ENCODE measurements around the gene OR6S1. TPM values are rescaled to one million over a fixed set of nuclear protein-coding genes. Genes with fewer than 3 reads are reported as not detected.
A peak's percentile ranks its signal among the peaks of the same experiment; 100 is the strongest.

The OR6S1 gene
- total RNA-seq, 1 experiment from 2014 or later = not detected

GRCh38 chr14:20623798-20624197 lies 17.7 kb downstream of the OR6S1 start:
- POLR2A ChIA-PET = no interaction called here

GRCh38 chr14:20622816-20623291 lies 18.6 kb downstream of the OR6S1 start:
- intact Hi-C loops (cut with micrococcal nuclease; ENCODE audit: unreplicated experiment) (no loop called here), in situ Hi-C loops (cut with HindIII; ENCODE audit: low pct_unique_long_range_greater_than_20kb, low sequenced_read_pairs) (no loop called here)
- Histone ChIP-seq H3K27ac (ENCODE audit: low read length) (no peak overlapping the region), H3K27me3 (ENCODE audit: control insufficient read depth, insufficient read depth, low read length) (no peaks in the 10 kb centered on the region), H3K4me3 (ENCODE audit: low read depth in 2 of 2, low read length in 2 of 2) (no peak overlapping the region), H3K4me1 (ENCODE audit: control insufficient read depth, insufficient read depth, low read length) (peaks cover 9% of the 10 kb centered on the region), H3K36me3 (ENCODE audit: control insufficient read depth, insufficient read depth, low read length) (no peaks in the 10 kb centered on the region), H3K9me3 (ENCODE audit: control insufficient read depth, insufficient read depth, low read depth, low read length) (no peaks in the 10 kb centered on the region)
- ATAC-seq = no peak
- CTCF ChIA-PET = no interaction called here
- POLR2A ChIA-PET = no interaction called here
- TF ChIP-seq TCF7L2 (IDR thresholded peaks at IDR 0.05; ENCODE audit: low read depth, low read length) (no peak), POLR2AphosphoS5 (IDR thresholded peaks at IDR 0.05; ENCODE audit: low read depth, low read length) (no peak), CTCF (IDR thresholded peaks at IDR 0.05) (no peak), SIN3A (IDR thresholded peaks at IDR 0.05; ENCODE audit: borderline replicate concordance, insufficient read depth, low read depth, low read length) (no peak), REST (IDR thresholded peaks at IDR 0.05; ENCODE audit: insufficient read depth in 1 of 2, low read depth in 2 of 2, low read length in 1 of 2) (no peak)
- no peak for DNase-seq (ENCODE audit: low read depth, low spot score)
- no TSS peak for BruUV-seq (replicated peaks)

More at GRCh38 chr14:20623798-20624197, 17.7 kb downstream of the OR6S1 start:
- H3K36me3 ChIP-seq (ENCODE audit: control insufficient read depth, insufficient read depth, low read length) = no peaks in the 10 kb centered on the region
- DNase-seq (ENCODE audit: low read depth, low spot score) = no peak
- H3K4me1 ChIP-seq (ENCODE audit: control insufficient read depth, insufficient read depth, low read length) = peaks cover 9% of the 10 kb centered on the region
- TF ChIP-seq REST (IDR thresholded peaks at IDR 0.05; ENCODE audit: insufficient read depth in 1 of 2, low read depth in 2 of 2, low read length in 1 of 2) (no peak), CTCF (IDR thresholded peaks at IDR 0.05) (no peak), TCF7L2 (IDR thresholded peaks at IDR 0.05; ENCODE audit: low read depth, low read length) (no peak), POLR2AphosphoS5 (IDR thresholded peaks at IDR 0.05; ENCODE audit: low read depth, low read length) (no peak), SIN3A (IDR thresholded peaks at IDR 0.05; ENCODE audit: borderline replicate concordance, insufficient read depth, low read depth, low read length) (no peak)
- CTCF ChIA-PET = no interaction called here
- no TSS peak for BruUV-seq (replicated peaks)
- no peaks in the 10 kb centered on the region for H3K9me3 ChIP-seq (ENCODE audit: control insufficient read depth, insufficient read depth, low read depth, low read length)
- intact Hi-C loops (cut with micrococcal nuclease; ENCODE audit: unreplicated experiment) (no loop called here), in situ Hi-C loops (cut with HindIII; ENCODE audit: low pct_unique_long_range_greater_than_20kb, low sequenced_read_pairs) (no loop called here)
- H3K27ac ChIP-seq (ENCODE audit: low read length) = no peak overlapping the region
- peak; percentile 20; the same call in 1 of the 2 replicates for ATAC-seq
- peak overlapping the region; percentile 77 to 94 for H3K4me3 ChIP-seq (ENCODE audit: low read depth in 2 of 2, low read length in 2 of 2)
- no peaks in the 10 kb centered on the region for H3K27me3 ChIP-seq (ENCODE audit: control insufficient read depth, insufficient read depth, low read length)
